GM12873 (cell line): Measurements from ENCODE around the gene IQCH.

ENCODE experiments used
- TF ChIP-seq, protein P1 (sequence below): IDR thresholded peaks from 2 replicates; pipeline ENCODE4 v1.5.1; 2012; ENCODE audit warnings: low read depth, mild to moderate bottlenecking, moderate library complexity, low read length, control low read depth; ENCODE audit not compliant: insufficient read depth; ENCODE audit errors: missing control alignments

IQCH gene

DNA sequence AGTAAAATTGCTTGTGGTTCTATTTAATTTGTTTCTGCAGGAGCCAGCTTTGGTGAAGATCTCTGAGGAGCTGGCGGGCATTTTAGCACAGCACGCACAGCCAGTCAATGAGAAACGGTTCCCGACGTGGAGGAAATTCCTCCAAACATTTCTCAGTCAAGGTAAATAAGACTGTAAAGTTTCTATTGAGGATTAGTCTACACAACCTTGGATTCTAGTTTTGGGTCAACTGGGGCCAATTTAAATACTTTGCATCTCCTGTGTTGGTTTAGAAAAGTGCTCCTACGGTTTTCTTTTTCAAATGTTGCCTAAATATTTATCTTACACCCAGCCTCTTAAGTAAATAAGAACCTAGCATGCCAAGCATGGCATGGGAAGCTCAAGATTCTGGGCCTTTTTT is 162.3 kb downstream of the IQCH start:
- TF ChIP-seq, protein P1, sequence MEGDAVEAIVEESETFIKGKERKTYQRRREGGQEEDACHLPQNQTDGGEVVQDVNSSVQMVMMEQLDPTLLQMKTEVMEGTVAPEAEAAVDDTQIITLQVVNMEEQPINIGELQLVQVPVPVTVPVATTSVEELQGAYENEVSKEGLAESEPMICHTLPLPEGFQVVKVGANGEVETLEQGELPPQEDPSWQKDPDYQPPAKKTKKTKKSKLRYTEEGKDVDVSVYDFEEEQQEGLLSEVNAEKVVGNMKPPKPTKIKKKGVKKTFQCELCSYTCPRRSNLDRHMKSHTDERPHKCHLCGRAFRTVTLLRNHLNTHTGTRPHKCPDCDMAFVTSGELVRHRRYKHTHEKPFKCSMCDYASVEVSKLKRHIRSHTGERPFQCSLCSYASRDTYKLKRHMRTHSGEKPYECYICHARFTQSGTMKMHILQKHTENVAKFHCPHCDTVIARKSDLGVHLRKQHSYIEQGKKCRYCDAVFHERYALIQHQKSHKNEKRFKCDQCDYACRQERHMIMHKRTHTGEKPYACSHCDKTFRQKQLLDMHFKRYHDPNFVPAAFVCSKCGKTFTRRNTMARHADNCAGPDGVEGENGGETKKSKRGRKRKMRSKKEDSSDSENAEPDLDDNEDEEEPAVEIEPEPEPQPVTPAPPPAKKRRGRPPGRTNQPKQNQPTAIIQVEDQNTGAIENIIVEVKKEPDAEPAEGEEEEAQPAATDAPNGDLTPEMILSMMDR, result no peak

DNA sequence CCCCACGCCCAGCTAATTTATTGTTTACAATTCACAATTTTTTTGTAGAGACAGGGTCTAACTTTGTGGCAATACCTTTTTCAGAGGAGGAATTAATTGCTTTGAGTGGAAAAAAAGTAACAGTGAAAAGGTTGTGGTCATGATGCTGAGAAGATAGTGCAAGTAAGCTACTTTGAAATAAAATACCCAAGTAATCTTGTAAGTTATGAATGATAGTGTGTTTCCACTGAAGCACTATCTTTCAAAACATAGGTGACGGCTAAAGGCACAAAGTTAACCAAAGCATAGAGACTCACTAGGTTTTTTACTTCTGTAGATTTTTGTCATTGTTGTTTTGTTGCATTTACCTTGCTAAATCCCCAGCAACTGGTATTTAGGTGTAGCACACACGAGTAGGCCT is 165.1 kb downstream of the IQCH start:
- TF ChIP-seq, protein P1, result no peak

- TF ChIP-seq, protein P1, result no peak
These were observed 165.6 kb downstream of the IQCH start for GRCh38 chr15:67420137-67420536.

DNA sequence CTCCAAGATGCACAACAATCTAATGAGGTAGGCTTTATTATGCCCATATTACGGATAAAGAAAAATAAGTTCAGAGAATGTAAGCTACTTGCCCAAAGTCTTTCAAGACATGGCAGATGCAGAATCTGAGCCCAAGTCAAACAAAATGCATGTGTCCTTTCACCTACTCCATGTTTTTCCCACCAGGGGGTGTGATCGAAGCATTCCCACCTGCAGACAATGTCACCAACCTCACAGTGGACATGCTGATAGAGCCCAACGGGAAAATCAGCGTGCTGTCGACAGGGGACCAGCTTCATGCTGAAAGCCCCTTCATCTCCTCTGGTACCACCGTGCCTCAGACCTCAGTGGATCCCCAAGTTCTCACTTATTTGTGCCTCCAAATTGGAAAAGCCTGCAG is 166.5 kb downstream of the IQCH start:
- TF ChIP-seq, protein P1, result peak; percentile 13

DNA sequence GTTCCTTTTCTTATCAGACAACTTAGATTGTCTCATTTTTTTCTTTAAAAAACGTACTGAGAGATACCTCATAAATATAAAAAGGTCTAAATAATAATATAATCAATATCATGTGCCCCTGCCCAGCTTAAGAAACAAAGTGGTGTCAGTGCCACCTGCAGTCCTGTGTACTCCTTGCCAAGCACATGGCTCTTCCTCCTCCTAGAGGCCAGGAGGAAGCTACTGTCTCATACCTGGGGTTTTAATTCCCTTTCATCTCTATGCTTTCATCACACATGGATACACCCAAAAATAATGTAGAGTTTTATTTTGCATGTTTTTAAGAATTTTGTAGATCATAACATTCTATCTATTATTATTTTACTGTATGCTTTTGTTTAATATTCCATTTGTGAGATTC is 167.7 kb downstream of the IQCH start:
- TF ChIP-seq, protein P1, result no peak

- TF ChIP-seq, protein P1, result peak; percentile 82
These were observed 179.0 kb downstream of the IQCH start for GRCh38 chr15:67433495-67434099.

DNA sequence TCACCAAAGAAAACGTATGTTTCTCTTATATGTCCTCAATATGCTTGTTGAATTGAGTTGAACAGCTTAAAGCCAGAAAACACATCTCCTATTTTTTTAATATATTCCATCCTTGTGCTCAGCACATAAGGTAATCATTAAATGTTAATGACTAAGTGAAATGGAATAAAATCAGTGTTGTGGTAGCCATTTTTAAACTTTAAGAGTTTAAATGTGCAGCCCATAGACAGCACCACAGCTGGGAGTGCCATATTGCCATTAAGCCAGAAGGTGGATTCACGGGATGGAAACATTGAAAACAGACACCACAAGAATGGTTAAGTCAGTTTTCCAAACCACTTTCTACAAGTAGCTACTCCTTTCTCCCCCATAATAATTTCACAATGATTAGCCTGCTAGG is 189.5 kb downstream of the IQCH start:
- TF ChIP-seq, protein P1, result no peak
